HepG2 (cell line): Measurements from ENCODE around the gene TNFAIP2. TPM values are rescaled to one million over a fixed set of nuclear protein-coding genes. Genes with fewer than 3 reads are reported as not detected.

ENCODE experiments used
- ATF7-NPFF ChIP-seq: sonication (generic); formaldehyde crosslinking; IDR thresholded peaks from 2 replicates; pipeline ENCODE4 v1.8.1; 2023; ENCODE audit warnings: mild to moderate bottlenecking, low read depth, missing genetic modification reagents, moderate library complexity
- HNF1B ChIP-seq: sonication (generic); formaldehyde crosslinking; IDR thresholded peaks from 2 replicates; pipeline ENCODE4 v1.5.1; 2020; ENCODE audit warnings: mild to moderate bottlenecking, moderate library complexity, missing genetic modification reagents
- HOXA9 ChIP-seq: sonication (generic); formaldehyde crosslinking; IDR thresholded peaks from 2 replicates; pipeline ENCODE4 v1.8.1; 2022; ENCODE audit warnings: missing genetic modification reagents, mild to moderate bottlenecking, moderate library complexity, borderline replicate concordance
- KDM4B ChIP-seq: sonication (generic); formaldehyde crosslinking; IDR thresholded peaks from 2 replicates; pipeline ENCODE4 v1.4.0; 2020; ENCODE audit warnings: missing genetic modification reagents
- KLF15 ChIP-seq: sonication (generic); formaldehyde crosslinking; IDR thresholded peaks from 2 replicates; pipeline ENCODE4 v1.8.1; 2023; ENCODE audit warnings: borderline replicate concordance, mild to moderate bottlenecking, inconsistent platforms, missing genetic modification reagents, mixed read lengths
- LCORL ChIP-seq, 2 experiments: fragments of 450-650 bp in 1 of 2; sonication (generic) in 1 of 2; formaldehyde crosslinking in 1 of 2; IDR thresholded peaks; 2 replicates each; pipeline versions ENCODE4 v1.5.0 to v1.6.1; 2017 to 2020; ENCODE audit warnings: antibody characterized with exemption in 1 of 2, missing genetic modification reagents in 1 of 2
- MED13 ChIP-seq: sonication (generic); formaldehyde crosslinking; IDR thresholded peaks from 2 replicates; pipeline ENCODE4 v1.5.0; 2020; ENCODE audit warnings: missing genetic modification reagents
- MZF1 ChIP-seq: sonication (generic); formaldehyde crosslinking; IDR thresholded peaks from 2 replicates; pipeline ENCODE4 v1.8.1; 2023; ENCODE audit warnings: mild to moderate bottlenecking, missing genetic modification reagents, borderline replicate concordance
- NBN ChIP-seq: fragments of 450-650 bp; conservative IDR thresholded peaks from 2 replicates; pipeline ENCODE4 v1.6.1; 2017
- NFE2 ChIP-seq: sonication (generic); formaldehyde crosslinking; IDR thresholded peaks from 2 replicates; pipeline ENCODE4 v1.4.0; 2020; ENCODE audit warnings: missing genetic modification reagents
- NPAS2 ChIP-seq: sonication (generic); formaldehyde crosslinking; IDR thresholded peaks from 2 replicates; pipeline ENCODE4 v1.8.0; 2022; ENCODE audit warnings: mild to moderate bottlenecking, missing genetic modification reagents, borderline replicate concordance
- PHF5A ChIP-seq: IDR thresholded peaks from one replicate; pipeline ENCODE4 v1.6.1; 2018; ENCODE audit warnings: low read depth, missing genetic modification reagents; ENCODE audit not compliant: unreplicated experiment
- WIZ ChIP-seq: sonication (generic); formaldehyde crosslinking; IDR thresholded peaks from 2 replicates; pipeline ENCODE4 v1.5.1; 2020; ENCODE audit warnings: mild to moderate bottlenecking, missing genetic modification reagents
- ZFP90 ChIP-seq: sonication (generic); formaldehyde crosslinking; IDR thresholded peaks from 2 replicates; pipeline ENCODE4 v1.8.0; 2022; ENCODE audit warnings: missing genetic modification reagents, mild to moderate bottlenecking, inconsistent platforms, borderline replicate concordance
- ZNF224 ChIP-seq: sonication (generic); formaldehyde crosslinking; IDR thresholded peaks from 2 replicates; pipeline ENCODE4 v1.5.0; 2020; ENCODE audit warnings: mild to moderate bottlenecking, missing genetic modification reagents
- ZNF33A ChIP-seq: sonication (generic); formaldehyde crosslinking; IDR thresholded peaks from 2 replicates; pipeline ENCODE4 v1.5.1; 2020; ENCODE audit warnings: missing genetic modification reagents, mild to moderate bottlenecking, moderate library complexity, borderline replicate concordance
- ZNF431 ChIP-seq: sonication (generic); formaldehyde crosslinking; IDR thresholded peaks from 2 replicates; pipeline ENCODE4 v1.9.0; 2022; ENCODE audit warnings: missing genetic modification reagents, low read depth, mild to moderate bottlenecking, borderline replicate concordance
- ZNF512 ChIP-seq: sonication (generic); formaldehyde crosslinking; IDR thresholded peaks from 2 replicates; pipeline ENCODE4 v1.4.0; 2020; ENCODE audit warnings: mild to moderate bottlenecking, missing genetic modification reagents
- ZNF607 ChIP-seq: sonication (generic); formaldehyde crosslinking; IDR thresholded peaks from 2 replicates; pipeline ENCODE4 v1.5.1; 2020; ENCODE audit warnings: missing genetic modification reagents, mild to moderate bottlenecking, borderline replicate concordance
- ZNF615 ChIP-seq: sonication (generic); formaldehyde crosslinking; IDR thresholded peaks from 2 replicates; pipeline ENCODE4 v1.5.0; 2020; ENCODE audit warnings: mild to moderate bottlenecking, missing genetic modification reagents, borderline replicate concordance
- ZNF709 ChIP-seq: sonication (generic); formaldehyde crosslinking; IDR thresholded peaks from 2 replicates; pipeline ENCODE4 v1.5.0; 2020; ENCODE audit warnings: mild to moderate bottlenecking, missing genetic modification reagents
- polyA plus RNA-seq, 8 experiments: library from polyadenylated mRNA; depleted of rRNA in 3 of 8; stranded (reverse) in 7 of 8; unstranded in 1 of 8; fragments of >200 nt; fragmentation: Illumina TruSeq in 4 of 8; extraction: Trizol in 4 of 8; gene quantifications; 2 replicates each; pipeline versions ENCODE4 v1.2.1 to v1.2.3, GENCODE V29; 2011 to 2016; ENCODE audit warnings: low read depth in 4 of 8, missing spikeins in 1 of 8, mixed read lengths in 1 of 8; ENCODE audit not compliant: insufficient read depth in 1 of 8
- total RNA-seq, 5 experiments: library from RNA; depleted of rRNA; stranded (reverse); fragments of >200 nt; fragmentation: Illumina TruSeq; extraction: Trizol; gene quantifications; 2 replicates each; pipeline ENCODE4 v1.2.3, GENCODE V29; 2016; ENCODE audit warnings: low read depth in 1 of 5
- TF ChIP-seq, protein P1 (sequence below): sonication (generic); formaldehyde crosslinking; IDR thresholded peaks from 2 replicates; pipeline ENCODE4 v1.4.0; 2020; ENCODE audit warnings: missing genetic modification reagents

Gene TNFAIP2
- total and polyA plus RNA-seq, 2 of the 13 experiments (the other 11 are each of a cell fraction or from before 2014, with no cell fraction given): 0.46 to 1.5 TPM

- TF ChIP-seq NBN: no peak
- no peak for TF ChIP-seq KDM4B (CRISPR knock-in tag)
- TF ChIP-seq MED13: peak; percentile 87; the same call in 1 of the 2 replicates
- TF ChIP-seq HOXA9 (CRISPR knock-in tag): no peak
- 0 out of 2 replicates have a peak, but pooled peaks have one; percentile 63 for TF ChIP-seq KLF15 (CRISPR knock-in tag)
- no peak for TF ChIP-seq NFE2 (CRISPR knock-in tag)
- no peak; the same call in none of the 2 replicates for TF ChIP-seq ATF7-NPFF (CRISPR knock-in tag)
- peak; percentile 90 for TF ChIP-seq ZNF224 (CRISPR knock-in tag)
- TF ChIP-seq ZFP90 (CRISPR knock-in tag): peak; percentile 84
- TF ChIP-seq HNF1B: peak; percentile 85
- TF ChIP-seq MZF1 (CRISPR knock-in tag): no peak
- peak; percentile 75; the same call in 1 of the 2 replicates for TF ChIP-seq ZNF607 (CRISPR knock-in tag)
- TF ChIP-seq ZNF615 (CRISPR knock-in tag): no peak
- no peak for TF ChIP-seq NPAS2 (CRISPR knock-in tag)
- peak; percentile 41; the same call in 1 of the 2 replicates for TF ChIP-seq ZNF33A
- TF ChIP-seq ZNF512: no peak
- TF ChIP-seq WIZ (CRISPR knock-in tag): no peak
- TF ChIP-seq PHF5A (CRISPR knock-in tag): no peak
- TF ChIP-seq ZNF431: no peak
- TF ChIP-seq, protein P1, sequence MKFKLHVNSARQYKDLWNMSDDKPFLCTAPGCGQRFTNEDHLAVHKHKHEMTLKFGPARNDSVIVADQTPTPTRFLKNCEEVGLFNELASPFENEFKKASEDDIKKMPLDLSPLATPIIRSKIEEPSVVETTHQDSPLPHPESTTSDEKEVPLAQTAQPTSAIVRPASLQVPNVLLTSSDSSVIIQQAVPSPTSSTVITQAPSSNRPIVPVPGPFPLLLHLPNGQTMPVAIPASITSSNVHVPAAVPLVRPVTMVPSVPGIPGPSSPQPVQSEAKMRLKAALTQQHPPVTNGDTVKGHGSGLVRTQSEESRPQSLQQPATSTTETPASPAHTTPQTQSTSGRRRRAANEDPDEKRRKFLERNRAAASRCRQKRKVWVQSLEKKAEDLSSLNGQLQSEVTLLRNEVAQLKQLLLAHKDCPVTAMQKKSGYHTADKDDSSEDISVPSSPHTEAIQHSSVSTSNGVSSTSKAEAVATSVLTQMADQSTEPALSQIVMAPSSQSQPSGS (CRISPR knock-in tag): peak; percentile 88
- no peak for TF ChIP-seq ZNF709
- TF ChIP-seq LCORL (IDR thresholded peaks at IDR 0.05): no peak; the same call in 1 of the 2 replicates
- TF ChIP-seq LCORL (CRISPR knock-in tag; IDR thresholded peaks at IDR 0.05): peak; percentile 95
These were observed 22.8 kb upstream of the TNFAIP2 start (continued) for GRCh38 chr14:103100281-103101121.
